Activated CD4-positive, alpha-beta T cell treated with anti-CD3 and anti-CD28 coated beads for 48 hours (primary cell): Measurements from ENCODE around the gene ZNF547.
"Not testable (repeated sequence)": the region's sequence is repeated elsewhere in the genome, so short reads cannot be mapped to it uniquely, and the experiment has no call there.

Experiments
- DNase-seq: peaks from one replicate; pipeline ENCODE4 v3.0.0-alpha.2; 2020

The ZNF547 gene

DNA sequence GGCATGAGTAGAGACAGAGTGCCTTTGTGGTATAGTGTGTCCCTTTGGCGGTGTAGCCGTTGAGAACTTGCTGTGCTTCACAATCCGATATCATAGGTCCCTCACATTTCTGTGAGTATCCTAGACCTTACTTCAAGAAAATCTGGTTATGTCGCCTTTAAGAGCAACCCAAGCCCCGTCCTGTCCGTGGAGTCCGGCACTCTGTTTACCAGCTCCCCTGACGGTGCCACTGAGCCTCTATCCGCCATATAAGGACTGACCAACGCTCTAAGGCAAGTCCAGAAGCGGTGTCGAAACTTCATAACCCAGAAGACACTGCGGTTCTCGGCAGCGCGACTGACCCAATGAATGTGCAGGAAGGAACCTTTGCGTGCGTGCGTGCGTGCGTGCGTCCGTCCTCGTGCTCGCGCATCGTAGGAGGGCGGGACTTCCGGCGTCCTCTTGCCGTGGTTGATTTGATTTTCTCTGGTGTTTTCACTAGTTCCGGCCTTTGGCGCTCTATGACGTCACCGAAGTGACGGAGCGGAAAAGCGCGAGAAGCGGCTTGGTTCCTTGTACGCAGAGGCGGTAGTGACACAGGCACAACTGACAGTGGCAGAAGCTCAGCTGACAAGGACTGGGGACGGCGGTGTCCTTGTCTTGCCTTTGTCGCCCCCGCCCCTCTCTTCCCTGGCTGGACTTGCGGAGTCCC lies at the start of gene ZNF547, which contains the start of gene TRAPPC2B:
TSS of gene ZNF547 (plus strand) at position 555 of the 691 bp plus-strand sequence. CDS start 5,005 bp downstream, outside the sequence.
TSS of gene TRAPPC2B (plus strand) at position 555 of the 691 bp plus-strand sequence. CDS start 1,283 bp downstream, outside the sequence.
- DNase-seq: peak; percentile 98

GRCh38 chr19:57314146-57314545 lies 49.2 kb upstream of the ZNF547 start:
- DNase-seq: no peak

DNA sequence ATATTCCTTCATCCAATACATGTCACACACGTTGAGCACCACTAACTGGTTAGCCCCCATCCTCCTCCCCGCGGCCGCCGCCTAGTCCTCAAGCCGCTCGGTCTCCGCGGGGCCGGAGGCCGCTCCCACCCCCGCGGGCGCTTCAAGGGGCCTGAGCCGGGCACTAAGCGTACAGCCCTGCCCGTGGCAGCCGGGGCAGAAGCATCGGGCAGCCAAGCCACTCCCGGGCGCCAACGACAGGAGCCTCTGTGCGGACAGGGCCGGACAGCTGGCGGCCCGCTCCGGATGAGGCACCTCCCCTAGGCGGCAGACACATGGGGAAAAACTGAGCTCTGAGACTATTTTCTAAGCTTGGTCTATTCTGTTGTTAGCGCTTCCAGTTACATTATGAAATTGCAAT lies 45.8 kb upstream of the ZNF547 start:
- no peak for DNase-seq

GRCh38 chr19:57319869-57320179 lies 43.5 kb upstream of the ZNF547 start:
- no peak for DNase-seq

- DNase-seq: peak; percentile 95
These were observed 42.9 kb upstream of the ZNF547 start, which contains the start of gene ZNF543 for GRCh38 chr19:57320180-57321084. Gene ZNF543 (plus strand): TSS chr19:57320472. CDS start chr19:57320854, 382 bp downstream.

DNA sequence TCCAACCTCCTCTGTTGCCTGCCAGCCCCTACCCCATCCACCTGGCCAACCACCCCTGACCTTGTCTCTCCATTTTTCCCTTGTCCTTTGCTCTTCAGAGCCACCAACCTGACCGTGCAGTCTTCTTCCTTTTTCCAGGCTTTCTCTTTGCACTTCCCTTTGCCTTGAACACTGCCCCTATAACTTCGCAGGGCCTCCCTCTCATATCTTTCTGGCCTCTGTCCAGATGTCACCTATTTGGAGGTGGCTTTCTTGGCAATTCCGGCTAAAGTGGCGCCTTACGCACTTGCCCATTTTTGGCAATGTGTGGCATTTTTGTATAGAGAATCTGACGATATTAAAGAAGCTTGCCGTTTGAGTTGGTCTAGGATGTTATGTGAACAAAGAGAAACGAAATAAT lies 42.2 kb upstream of the ZNF547 start:
- no peak for DNase-seq

DNA sequence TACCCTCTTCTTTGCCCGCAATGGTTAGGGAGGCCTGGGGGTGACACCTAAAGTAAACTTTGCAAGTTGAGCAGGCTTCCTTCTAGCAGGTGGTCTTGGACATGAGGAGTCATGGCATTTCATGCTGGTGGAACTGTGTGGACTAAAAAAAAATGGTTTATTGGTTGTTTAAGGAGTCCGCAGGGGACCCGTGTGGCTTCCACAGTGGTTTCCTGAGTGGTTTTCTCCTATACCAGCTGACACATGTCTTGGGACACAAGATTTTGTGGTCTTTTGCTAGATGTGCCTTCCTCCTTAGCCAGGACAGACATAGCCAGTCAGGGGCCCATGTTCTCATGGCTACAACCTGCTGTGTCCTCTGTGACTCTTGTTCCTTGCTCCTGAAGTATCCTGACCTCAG lies 41.6 kb upstream of the ZNF547 start:
- DNase-seq: no peak

GRCh38 chr19:57324992-57325391 lies 38.4 kb upstream of the ZNF547 start:
- DNase-seq: no peak

- DNase-seq: no peak
These were observed 35.4 kb upstream of the ZNF547 start for GRCh38 chr19:57327993-57328392.

GRCh38 chr19:57334191-57334590 lies 29.2 kb upstream of the ZNF547 start:
- DNase-seq: no peak

DNA sequence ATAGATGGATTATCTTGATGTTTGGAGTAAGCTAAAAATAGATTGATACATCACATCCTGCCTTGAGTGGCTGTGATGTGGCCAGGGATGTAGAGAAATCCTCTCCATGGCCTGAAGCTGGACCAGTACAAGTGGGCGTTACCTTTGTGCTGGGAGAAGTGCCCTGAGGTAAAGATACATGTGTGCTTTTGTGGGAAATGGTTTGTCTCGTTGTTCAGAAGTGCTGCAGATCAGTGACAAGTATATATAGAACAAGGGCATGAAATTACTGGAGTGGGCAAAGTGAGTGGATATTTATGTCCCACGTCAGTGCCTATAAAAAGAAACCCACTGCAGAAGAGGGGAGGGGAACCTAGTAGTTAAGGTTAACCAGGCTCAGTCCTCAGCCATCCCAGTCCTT lies 24.5 kb upstream of the ZNF547 start:
- no peak for DNase-seq

GRCh38 chr19:57342582-57342981 lies 20.8 kb upstream of the ZNF547 start:
- no peak for DNase-seq

DNA sequence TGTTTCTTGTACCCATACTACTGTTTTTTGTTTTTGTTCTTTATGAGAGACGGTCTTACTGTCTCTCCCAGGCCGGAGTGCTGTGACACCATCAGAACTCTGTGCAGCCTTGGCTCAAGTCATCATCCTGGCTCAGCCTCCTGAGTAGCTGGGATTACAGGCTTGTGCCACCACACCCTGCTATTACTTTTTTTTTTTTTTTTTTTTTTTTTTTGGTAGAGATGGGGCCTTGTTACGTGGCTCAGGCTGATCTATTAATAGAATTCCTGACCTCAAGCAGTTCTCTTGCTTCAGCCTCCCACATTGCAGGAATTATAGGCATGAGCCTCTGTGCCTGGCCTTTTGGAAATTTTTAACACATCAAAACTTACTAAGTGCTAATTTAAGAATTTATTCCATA lies 15.2 kb upstream of the ZNF547 start:
- no peak for DNase-seq

GRCh38 chr19:57350877-57351805 lies 12.2 kb upstream of the ZNF547 start, which contains the start of gene ZNF304:
Gene ZNF304 (plus strand): TSS chr19:57351271. CDS start chr19:57351665, 394 bp downstream.
- DNase-seq: peak; percentile 88

DNA sequence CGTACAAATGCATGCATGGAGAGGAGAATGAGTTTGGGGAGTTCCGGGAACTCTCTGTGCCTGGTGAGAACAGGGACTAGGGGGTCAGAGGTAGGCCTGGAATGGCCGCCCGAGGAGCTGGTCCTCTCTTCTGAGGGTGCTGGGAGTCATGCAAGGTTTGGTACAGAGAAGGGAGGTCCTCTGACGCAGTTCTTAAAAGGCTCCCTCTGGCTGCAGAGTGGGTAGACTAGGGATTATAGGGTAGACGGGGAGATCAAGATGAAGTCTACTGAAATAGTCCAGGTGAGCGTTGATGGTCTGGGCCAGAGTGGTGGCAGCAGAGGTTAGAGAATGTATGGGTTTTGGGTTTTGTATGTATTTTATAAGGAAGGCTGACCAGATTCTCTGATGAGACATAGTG lies 11.5 kb upstream of the ZNF547 start:
- DNase-seq: no peak

- DNase-seq: no peak
These were observed 7.4 kb upstream of the ZNF547 start for GRCh38 chr19:57355916-57356315.

- no peak for DNase-seq
These were observed 5.9 kb upstream of the ZNF547 start for GRCh38 chr19:57357406-57357805.

GRCh38 chr19:57359300-57359699 lies 4.1 kb upstream of the ZNF547 start:
- DNase-seq: no peak

GRCh38 chr19:57362419-57362818 lies 932 bp upstream of the ZNF547 start:
- DNase-seq: no peak

- DNase-seq: no peak
These were observed 384 bp downstream of the ZNF547 start for GRCh38 chr19:57363688-57364181.

- no peak for DNase-seq
These were observed 3.4 kb downstream of the ZNF547 start for GRCh38 chr19:57366776-57367175.

- no peak for DNase-seq
These were observed 10.8 kb downstream of the ZNF547 start for GRCh38 chr19:57374179-57374578.

DNA sequence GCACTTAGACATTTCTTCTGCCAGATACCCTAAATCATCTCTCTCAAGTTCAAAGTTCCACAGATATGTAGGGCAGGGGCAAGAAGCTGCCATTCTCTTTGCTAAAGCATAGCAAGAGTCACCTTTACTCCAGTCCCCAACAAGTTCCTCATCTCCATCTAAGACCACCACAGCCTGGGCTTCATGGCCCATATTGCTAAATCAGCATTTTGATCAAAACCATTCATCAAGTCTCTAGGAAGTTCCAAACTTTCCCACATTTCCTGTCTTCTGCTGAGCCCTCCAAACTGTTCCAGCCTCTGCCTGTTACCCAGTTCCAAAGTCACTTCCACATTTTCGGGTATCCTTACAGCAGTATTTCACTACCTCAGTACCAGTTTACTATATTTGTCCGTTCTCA lies 11.3 kb downstream of the ZNF547 start:
- not testable (repeated sequence) for DNase-seq
